ENCODE results near the gene HECTD3.
"Not testable (repeated sequence)": the region's sequence is repeated elsewhere in the genome, so short reads cannot be mapped to it uniquely, and the experiment has no call there.

Gene HECTD3

GRCh38 chr1:45009296-45009865 lies 1.7 kb downstream of the HECTD3 start:
- TF ChIP-seq PAX5 (IDR thresholded peaks at IDR 0.05; ENCODE audit: insufficient read depth, low read length, severe bottlenecking) = no peak
- TF ChIP-seq POLR2AphosphoS5 (IDR thresholded peaks at IDR 0.05; ENCODE audit: low read depth, low read length) = no peak
- TF ChIP-seq SPI1 (IDR thresholded peaks at IDR 0.05; ENCODE audit: low read depth, low read length) = no peak
- TF ChIP-seq TAF1 (IDR thresholded peaks at IDR 0.05; ENCODE audit: low read depth, low read length) = no peak
- TF ChIP-seq POLR2A (IDR thresholded peaks at IDR 0.05; ENCODE audit: low read depth, low read length) = no peak
- no peak for TF ChIP-seq POU2F2 (IDR thresholded peaks at IDR 0.05; ENCODE audit: low read depth, low read length)
- FAIRE-seq (no peak), DNase-seq (ENCODE audit: insufficient read length, low spot score) (no peak)

DNA sequence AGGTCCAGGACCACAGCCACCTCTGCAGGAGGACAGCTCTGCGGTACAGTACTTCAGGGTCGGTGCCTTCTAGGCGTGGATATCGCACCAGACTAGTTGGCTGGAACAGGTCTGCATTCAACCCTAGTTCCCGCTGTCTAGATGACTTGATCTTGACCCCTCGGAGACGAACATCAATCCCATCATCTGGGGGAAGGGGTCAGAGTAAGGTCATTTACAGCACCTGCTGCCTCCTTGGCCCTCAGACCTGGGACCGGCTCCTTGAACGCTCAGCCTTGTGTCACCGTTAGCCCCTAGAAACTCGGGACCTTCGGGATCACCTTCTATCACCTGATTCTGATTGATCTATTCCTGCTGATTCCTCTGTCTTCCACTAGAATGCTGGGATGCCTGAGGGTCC lies 2.6 kb downstream of the HECTD3 start:
- FAIRE-seq = no peak
- TF ChIP-seq TAF1 (IDR thresholded peaks at IDR 0.05; ENCODE audit: low read depth, low read length) (no peak), POLR2A (IDR thresholded peaks at IDR 0.05; ENCODE audit: low read depth, low read length) (no peak), PAX5 (IDR thresholded peaks at IDR 0.05; ENCODE audit: insufficient read depth, low read length, severe bottlenecking) (no peak), POU2F2 (IDR thresholded peaks at IDR 0.05; ENCODE audit: low read depth, low read length) (no peak), POLR2AphosphoS5 (IDR thresholded peaks at IDR 0.05; ENCODE audit: low read depth, low read length) (no peak), SPI1 (IDR thresholded peaks at IDR 0.05; ENCODE audit: low read depth, low read length) (no peak)

DNA sequence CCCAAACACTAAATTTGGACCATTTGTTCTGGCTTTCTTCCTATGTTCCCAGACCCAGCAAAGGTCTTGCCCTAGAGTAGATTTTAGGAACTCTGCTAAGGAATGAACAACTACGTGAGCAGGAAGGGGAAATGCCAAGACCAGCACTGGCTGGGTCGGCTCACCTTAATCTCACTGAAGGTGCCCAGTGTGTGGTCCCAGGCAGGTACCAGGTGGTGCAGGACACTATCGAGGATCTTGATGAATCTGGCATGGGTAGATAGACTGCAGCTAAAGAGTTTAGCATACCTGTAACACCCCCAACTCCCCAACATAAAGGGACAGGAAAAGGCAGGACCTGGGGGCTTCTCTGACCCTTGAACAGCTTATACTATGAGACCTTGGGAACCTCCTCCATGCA lies 3.0 kb downstream of the HECTD3 start:
- FAIRE-seq = no peak
- TF ChIP-seq POU2F2 (IDR thresholded peaks at IDR 0.05; ENCODE audit: low read depth, low read length) (no peak), POLR2AphosphoS5 (IDR thresholded peaks at IDR 0.05; ENCODE audit: low read depth, low read length) (no peak), TAF1 (IDR thresholded peaks at IDR 0.05; ENCODE audit: low read depth, low read length) (no peak), POLR2A (IDR thresholded peaks at IDR 0.05; ENCODE audit: low read depth, low read length) (no peak), SPI1 (IDR thresholded peaks at IDR 0.05; ENCODE audit: low read depth, low read length) (no peak), PAX5 (IDR thresholded peaks at IDR 0.05; ENCODE audit: insufficient read depth, low read length, severe bottlenecking) (no peak)
- DNase-seq (ENCODE audit: insufficient read length, low spot score) = no peak

More for the DNA sequence above, 2.6 kb downstream of the HECTD3 start:
- DNase-seq (ENCODE audit: insufficient read length, low spot score) = no peak

DNA sequence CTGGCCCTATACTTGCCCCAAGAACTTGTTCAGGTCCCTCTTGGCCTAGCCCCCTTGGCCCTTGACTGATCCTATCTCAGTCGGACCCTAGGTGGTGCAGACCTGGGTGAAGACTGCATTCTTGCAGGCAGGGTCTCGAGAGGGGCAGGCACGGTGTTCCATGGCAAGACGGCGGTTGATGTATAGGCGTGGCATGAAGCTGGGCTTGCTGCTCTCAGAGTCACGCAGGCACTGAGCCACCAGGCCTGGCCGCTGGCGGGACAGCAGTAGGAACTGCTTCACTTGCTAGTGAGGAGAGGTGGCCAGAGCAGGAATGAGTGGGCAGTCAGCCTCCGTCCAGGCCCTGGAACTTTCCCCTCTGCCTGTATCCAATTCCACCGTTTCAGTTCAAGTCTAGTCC lies 3.8 kb downstream of the HECTD3 start:
- TF ChIP-seq POLR2A (IDR thresholded peaks at IDR 0.05; ENCODE audit: low read depth, low read length) = no peak
- DNase-seq (ENCODE audit: insufficient read length, low spot score) = no peak
- FAIRE-seq = no peak

- no peak for TF ChIP-seq SPI1 (IDR thresholded peaks at IDR 0.05; ENCODE audit: low read depth, low read length)
- no peak for FAIRE-seq
- DNase-seq (ENCODE audit: insufficient read length, low spot score) = no peak
Observed at GRCh38 chr1:45005761-45006160, 5.4 kb downstream of the HECTD3 start.

GRCh38 chr1:45004281-45004920 lies 6.7 kb downstream of the HECTD3 start:
- no peak for FAIRE-seq

DNA sequence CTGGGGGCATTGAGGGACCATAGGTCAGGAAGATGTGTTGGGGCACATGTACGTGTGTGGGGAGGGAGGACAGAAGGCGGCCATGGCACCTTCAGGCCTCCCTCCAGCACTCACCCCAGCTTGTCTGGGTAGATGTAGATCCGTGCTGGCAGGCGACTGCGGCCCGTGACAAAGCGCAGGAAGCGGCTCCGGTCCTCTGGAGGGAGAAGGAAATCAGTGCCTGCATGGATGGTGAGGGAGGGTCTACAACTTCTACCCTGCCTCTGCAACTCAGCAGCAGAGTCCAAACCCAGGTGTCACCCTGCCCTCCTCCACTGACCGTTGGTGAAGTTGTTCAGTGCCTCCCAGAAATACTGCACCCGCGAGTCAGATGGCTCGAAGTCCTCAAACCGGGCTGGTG lies 7.4 kb downstream of the HECTD3 start:
- FAIRE-seq = no peak
- no peak for TF ChIP-seq SPI1 (IDR thresholded peaks at IDR 0.05; ENCODE audit: low read depth, low read length)
- no peak for TF ChIP-seq POLR2A (IDR thresholded peaks at IDR 0.05; ENCODE audit: low read depth, low read length)
- no peak for TF ChIP-seq POLR2AphosphoS5 (IDR thresholded peaks at IDR 0.05; ENCODE audit: low read depth, low read length)
- no peak for TF ChIP-seq TAF1 (IDR thresholded peaks at IDR 0.05; ENCODE audit: low read depth, low read length)
- TF ChIP-seq POU2F2 (IDR thresholded peaks at IDR 0.05; ENCODE audit: low read depth, low read length) = no peak
- TF ChIP-seq PAX5 (IDR thresholded peaks at IDR 0.05; ENCODE audit: insufficient read depth, low read length, severe bottlenecking) = no peak
- DNase-seq (ENCODE audit: insufficient read length, low spot score) = no peak

More at GRCh38 chr1:45004281-45004920, 6.7 kb downstream of the HECTD3 start:
- no peak for DNase-seq (ENCODE audit: insufficient read length, low spot score)
- TF ChIP-seq POLR2A (IDR thresholded peaks at IDR 0.05; ENCODE audit: low read depth, low read length) (no peak), TAF1 (IDR thresholded peaks at IDR 0.05; ENCODE audit: low read depth, low read length) (no peak), POLR2AphosphoS5 (IDR thresholded peaks at IDR 0.05; ENCODE audit: low read depth, low read length) (no peak), PAX5 (IDR thresholded peaks at IDR 0.05; ENCODE audit: insufficient read depth, low read length, severe bottlenecking) (no peak), POU2F2 (IDR thresholded peaks at IDR 0.05; ENCODE audit: low read depth, low read length) (no peak), SPI1 (IDR thresholded peaks at IDR 0.05; ENCODE audit: low read depth, low read length) (no peak)

- TF ChIP-seq PAX5 (IDR thresholded peaks at IDR 0.05; ENCODE audit: insufficient read depth, low read length, severe bottlenecking) = no peak
- TF ChIP-seq SPI1 (IDR thresholded peaks at IDR 0.05; ENCODE audit: low read depth, low read length) = no peak
- TF ChIP-seq POU2F2 (IDR thresholded peaks at IDR 0.05; ENCODE audit: low read depth, low read length) = no peak
- no peak for TF ChIP-seq TAF1 (IDR thresholded peaks at IDR 0.05; ENCODE audit: low read depth, low read length)
- TF ChIP-seq POLR2AphosphoS5 (IDR thresholded peaks at IDR 0.05; ENCODE audit: low read depth, low read length) = no peak
- TF ChIP-seq POLR2A (IDR thresholded peaks at IDR 0.05; ENCODE audit: low read depth, low read length) = no peak
- FAIRE-seq (no peak), DNase-seq (ENCODE audit: insufficient read length, low spot score) (no peak)
Observed at GRCh38 chr1:45002650-45003645, 8.2 kb downstream of the HECTD3 start.

DNA sequence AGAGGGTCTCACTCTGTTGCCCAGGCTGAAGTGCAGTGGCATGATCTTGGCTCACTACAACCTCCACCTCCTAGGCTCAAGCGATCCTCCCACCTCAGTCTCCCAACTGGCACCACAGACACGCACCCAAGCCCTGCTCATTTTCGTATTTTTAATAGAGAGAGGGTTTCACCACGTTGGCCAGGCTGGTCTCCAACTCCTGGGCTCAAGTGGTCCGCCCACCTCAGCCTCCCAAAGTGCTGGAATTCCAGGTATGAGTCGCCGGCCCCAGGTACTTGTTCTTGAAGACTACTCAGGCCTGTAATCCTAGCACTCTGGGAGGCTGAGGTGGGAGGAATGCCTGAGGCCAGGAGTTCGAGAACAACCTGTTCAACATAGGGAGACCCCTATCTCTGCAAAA lies 9.5 kb downstream of the HECTD3 start:
- DNase-seq (ENCODE audit: insufficient read length, low spot score); FAIRE-seq: not testable (repeated sequence)

- no peak for TF ChIP-seq TAF1 (IDR thresholded peaks at IDR 0.05; ENCODE audit: low read depth, low read length)
- TF ChIP-seq SPI1 (IDR thresholded peaks at IDR 0.05; ENCODE audit: low read depth, low read length) = no peak
- TF ChIP-seq POLR2AphosphoS5 (IDR thresholded peaks at IDR 0.05; ENCODE audit: low read depth, low read length) = 0 out of 2 replicates have a peak, but pooled peaks have one; percentile 29
- TF ChIP-seq POU2F2 (IDR thresholded peaks at IDR 0.05; ENCODE audit: low read depth, low read length) = no peak
- no peak for TF ChIP-seq PAX5 (IDR thresholded peaks at IDR 0.05; ENCODE audit: insufficient read depth, low read length, severe bottlenecking)
- TF ChIP-seq POLR2A (IDR thresholded peaks at IDR 0.05; ENCODE audit: low read depth, low read length) = no peak
- no peak for FAIRE-seq
- DNase-seq (ENCODE audit: insufficient read length, low spot score) = no peak
Observed at GRCh38 chr1:45001011-45001481, 10.1 kb downstream of the HECTD3 start.
